Small intestine (tissue), 7 donors: ENCODE results near the gene LITAF. TPM values are rescaled to one million over a fixed set of nuclear protein-coding genes. Genes with fewer than 3 reads are reported as not detected.

ENCODE experiments used
- DNase-seq, 2 donors: peaks; one replicate each; pipeline versions ENCODE4 v3.0.0 to v3.0.0-alpha.2; 2013
- FAIRE-seq: peaks from 2 replicates; lab custom pipeline; 2012; peaks lifted over from hg19 to GRCh38; lab: Jason Lieb, UNC
- H3K27ac ChIP-seq, 3 donors: one replicate each; pipeline ENCODE4 v1.5.1; 2013; ENCODE audit warnings: low read length in 2 of 3, mild to moderate bottlenecking in 2 of 3, control low read depth in 1 of 3, inconsistent platforms in 1 of 3, low read depth in 1 of 3, moderate library complexity in 1 of 3
- H3K27me3 ChIP-seq, 3 donors: one replicate each; pipeline ENCODE4 v1.6.1; 2013; ENCODE audit warnings: low read length in 3 of 3, inconsistent platforms in 1 of 3; ENCODE audit not compliant: control insufficient read depth in 3 of 3, insufficient read depth in 3 of 3
- H3K36me3 ChIP-seq, 3 donors: one replicate each; pipeline ENCODE4 v1.6.1; 2013; ENCODE audit warnings: low read length in 3 of 3, inconsistent platforms in 1 of 3, low read depth in 1 of 3, mild to moderate bottlenecking in 1 of 3, moderate library complexity in 1 of 3; ENCODE audit not compliant: control insufficient read depth in 3 of 3, insufficient read depth in 2 of 3
- H3K4me1 ChIP-seq, 3 donors: one replicate each; pipeline ENCODE4 v1.6.1; 2013; ENCODE audit warnings: low read length in 2 of 3, inconsistent platforms in 1 of 3, low read depth in 1 of 3, mild to moderate bottlenecking in 1 of 3, moderate library complexity in 1 of 3; ENCODE audit not compliant: control insufficient read depth in 3 of 3, insufficient read depth in 2 of 3
- H3K4me3 ChIP-seq, 3 donors: one replicate each; pipeline ENCODE4 v1.5.1; 2013; ENCODE audit warnings: low read length in 3 of 3, control low read depth in 1 of 3, inconsistent platforms in 1 of 3, low read depth in 1 of 3, mild to moderate bottlenecking in 1 of 3, moderate library complexity in 1 of 3
- H3K9me3 ChIP-seq, 2 donors: one replicate each; pipeline ENCODE4 v1.6.1; 2013; ENCODE audit warnings: low read depth in 1 of 2, low read length in 1 of 2; ENCODE audit not compliant: control insufficient read depth in 2 of 2, insufficient read depth in 1 of 2
- WGBS, 3 donors: extraction: QIAGEN DNeasy Blood & Tissue Kit; methylation state at CpG; one replicate each; pipeline ENCODE4 v1.1.7; 2013; 5-methylcytosine and 5-hydroxymethylcytosine counted together
- polyA plus RNA-seq, 4 donors: library from polyadenylated mRNA; stranded (reverse) in 3 of 4; unstranded in 1 of 4; fragments of 200-250 nt in 3 of 4; fragments of 120-200 nt in 1 of 4; gene quantifications; one replicate each; pipeline versions ENCODE4 v1.2.1 to v1.2.3, GENCODE V29; 2013
- donor health status: healthy with polysubstance abuse.
- donor health status: control.
- donor health status: control.
- donor health status: Bipolar disorder and iron deficiency.
- donor health status: healthy.

LITAF gene
- polyA plus RNA-seq, 4 donors, result 18.1 to 112 (median 46.2) TPM

- Histone ChIP-seq H3K36me3 (no peaks in the 10 kb centered on the region), H3K27me3 (peaks cover 0 to 3% (median 0%) of the 10 kb centered on the region in 3 donors), H3K9me3 (no peaks in the 10 kb centered on the region), H3K4me1 (peaks cover 0 to 19% (median 0%) of the 10 kb centered on the region in 3 donors), H3K27ac (no peak overlapping the region), H3K4me3 (no peak overlapping the region)
- FAIRE-seq (no peak), DNase-seq (no peak)
- WGBS, 3 donors, result 88 to 94% (median 90%) methylated on average over 7 of the region's 7 CpGs
These were observed 44.5 kb upstream of the LITAF start for GRCh38 chr16:11631214-11631613.

GRCh38 chr16:11630768-11631056 lies 44.0 kb upstream of the LITAF start:
- no peak overlapping the region for H3K4me3 ChIP-seq
- DNase-seq (no peak), FAIRE-seq (no peak)
- H3K4me1 ChIP-seq, result peaks cover 0 to 15% (median 0%) of the 10 kb centered on the region in 3 donors
- no peaks in the 10 kb centered on the region for H3K9me3 ChIP-seq
- H3K27ac ChIP-seq, result no peak overlapping the region
- H3K36me3 ChIP-seq, result no peaks in the 10 kb centered on the region
- H3K27me3 ChIP-seq, result peaks cover 0 to 3% (median 0%) of the 10 kb centered on the region in 3 donors
- 87 to 92% (median 91%) methylated on average over 6 of the region's 6 CpGs for WGBS, 3 donors

- Histone ChIP-seq H3K27ac (peak overlapping the region in 2 of 3 donors; percentile 25 to 59), H3K36me3 (no peaks in the 10 kb centered on the region), H3K27me3 (peaks cover 0 to 3% (median 0%) of the 10 kb centered on the region in 3 donors), H3K4me3 (no peak overlapping the region), H3K4me1 (peaks cover 0 to 11% (median 0%) of the 10 kb centered on the region in 3 donors), H3K9me3 (no peaks in the 10 kb centered on the region)
- DNase-seq (no peak), FAIRE-seq (no peak)
- 55 to 84% (median 61%) methylated on average over 12 of the region's 12 CpGs for WGBS, 3 donors
These were observed 43.5 kb upstream of the LITAF start for GRCh38 chr16:11630046-11630767.

GRCh38 chr16:11629071-11630030 lies 42.6 kb upstream of the LITAF start:
- H3K36me3 ChIP-seq, result no peaks in the 10 kb centered on the region
- H3K27ac ChIP-seq, result peak overlapping the region; percentile 4 to 59 (median 25)
- FAIRE-seq (no peak), DNase-seq (peak in 1 of 2 donors; percentile 29)
- WGBS, 3 donors, result 59 to 82% (median 67%) methylated on average over 22 to 23 of the region's 23 CpGs
- H3K4me1 ChIP-seq, result peaks cover 0 to 11% (median 0%) of the 10 kb centered on the region in 3 donors
- H3K27me3 ChIP-seq, result peaks cover 0 to 2% (median 0%) of the 10 kb centered on the region in 3 donors
- H3K4me3 ChIP-seq, result no peak overlapping the region
- no peaks in the 10 kb centered on the region for H3K9me3 ChIP-seq

GRCh38 chr16:11627822-11628457 lies 41.2 kb upstream of the LITAF start:
- H3K27ac ChIP-seq, result peak overlapping the region in 2 of 3 donors; percentile 17 to 51
- DNase-seq (no peak), FAIRE-seq (no peak)
- H3K27me3 ChIP-seq, result no peaks in the 10 kb centered on the region
- WGBS, 3 donors, result 60 to 76% (median 76%) methylated on average over 15 of the region's 15 CpGs
- no peaks in the 10 kb centered on the region for H3K36me3 ChIP-seq
- peaks cover 0 to 8% (median 0%) of the 10 kb centered on the region in 3 donors for H3K4me1 ChIP-seq
- H3K9me3 ChIP-seq, result no peaks in the 10 kb centered on the region
- no peak overlapping the region for H3K4me3 ChIP-seq

- no peaks in the 10 kb centered on the region for H3K27me3 ChIP-seq
- no peak for DNase-seq
- peaks cover 0 to 2% (median 0%) of the 10 kb centered on the region in 3 donors for H3K4me1 ChIP-seq
- no peak overlapping the region for H3K27ac ChIP-seq
- WGBS, 3 donors, result 93 to 97% (median 95%) methylated on average over 5 of the region's 5 CpGs
- no peak overlapping the region for H3K4me3 ChIP-seq
- no peak for FAIRE-seq
- H3K9me3 ChIP-seq, result no peaks in the 10 kb centered on the region
- no peaks in the 10 kb centered on the region for H3K36me3 ChIP-seq
These were observed 40.6 kb upstream of the LITAF start for GRCh38 chr16:11627292-11627663.

- WGBS, 3 donors, result 96 to 97% (median 97%) methylated on average over 16 of the region's 16 CpGs
- Histone ChIP-seq H3K27ac (no peak overlapping the region), H3K9me3 (no peaks in the 10 kb centered on the region), H3K4me3 (no peak overlapping the region), H3K4me1 (peaks cover 0 to 3% (median 0%) of the 10 kb centered on the region in 3 donors), H3K27me3 (no peaks in the 10 kb centered on the region), H3K36me3 (no peaks in the 10 kb centered on the region)
- no peak for FAIRE-seq
- no peak for DNase-seq
These were observed 40.1 kb upstream of the LITAF start for GRCh38 chr16:11626657-11627291.

- H3K36me3 ChIP-seq, result no peaks in the 10 kb centered on the region
- DNase-seq, result no peak
- no peaks in the 10 kb centered on the region for H3K9me3 ChIP-seq
- H3K27ac ChIP-seq, result peak overlapping the region in 1 of 3 donors; percentile 11
- no peaks in the 10 kb centered on the region for H3K27me3 ChIP-seq
- 72 to 81% (median 79%) methylated on average over 4 of the region's 4 CpGs for WGBS, 3 donors
- H3K4me3 ChIP-seq, result no peak overlapping the region
- no peak for FAIRE-seq
- H3K4me1 ChIP-seq, result peaks cover 0 to 5% (median 0%) of the 10 kb centered on the region in 3 donors
These were observed 39.0 kb upstream of the LITAF start for GRCh38 chr16:11625769-11626168.
